Daoy (cell line): ENCODE results near the gene CPT1A. TPM values are rescaled to one million over a fixed set of nuclear protein-coding genes. Genes with fewer than 3 reads are reported as not detected.

ENCODE experiments used
- DNase-seq: peaks from one replicate; pipeline ENCODE4 v3.0.0-alpha.2; 2015; ENCODE audit warnings: low read depth
- total RNA-seq: library from RNA; depleted of rRNA; stranded (reverse); fragments of >200 nt; shearing (Covaris generic); gene quantifications from 2 replicates; pipeline ENCODE4 v1.2.3, GENCODE V29; 2014; rRNA removed

Gene CPT1A
- total RNA-seq, 1 experiment from 2014 or later, result 16.5 TPM

- no peak for DNase-seq
These were observed 131.3 kb downstream of the CPT1A start for GRCh38 chr11:68710409-68710808.

- DNase-seq, result no peak
These were observed 132.7 kb downstream of the CPT1A start for GRCh38 chr11:68709062-68709461.

- no peak for DNase-seq
These were observed 134.2 kb downstream of the CPT1A start for GRCh38 chr11:68707527-68707926.

- DNase-seq, result peak; percentile 18
These were observed 136.8 kb downstream of the CPT1A start for GRCh38 chr11:68704887-68705286.

Other genes with a start within 250 kb of the CPT1A start
- 5.1 and 8.3 TPM in 2 replicates for gene GAL, start 157.4 kb downstream of the CPT1A start, total RNA-seq
- 1.2 TPM in 1 of 2 replicates, not detected in the other for gene TESMIN, start 90.4 kb downstream of the CPT1A start, total RNA-seq
- gene MRPL21, start 61.9 kb upstream of the CPT1A start, total RNA-seq, result 111 and 163 TPM in 2 replicates
- 7.6 and 10.3 TPM in 2 replicates for gene IGHMBP2, start 62.0 kb upstream of the CPT1A start, total RNA-seq
- gene MRGPRD, start 139.1 kb upstream of the CPT1A start, total RNA-seq, result not detected in 2 replicates
- gene MRGPRF, start 171.3 kb upstream of the CPT1A start, total RNA-seq, result not detected in 2 replicates
- 3.3 TPM in 2 replicates for gene TPCN2, start 207.0 kb upstream of the CPT1A start, total RNA-seq